Adipocyte (in vitro differentiated cells): ENCODE results near the gene ZBTB1.

Source experiments
- DNase-seq: peaks from one replicate; pipeline ENCODE4 v3.0.0-alpha.2; 2015; ENCODE audit warnings: low read depth
- H3K27me3 ChIP-seq: replicated peaks from 2 replicates; pipeline ENCODE4 v1.7.0; 2013; ENCODE audit warnings: mild to moderate bottlenecking, low read length, moderate library complexity; ENCODE audit not compliant: control insufficient read depth, insufficient read depth
- H3K36me3 ChIP-seq: 2 replicates; pipeline ENCODE4 v1.7.0; 2013; ENCODE audit warnings: low read length, mild to moderate bottlenecking, moderate library complexity; ENCODE audit not compliant: control insufficient read depth, insufficient read depth, severe bottlenecking
- H3K4me1 ChIP-seq: 2 replicates; pipeline ENCODE4 v1.7.0; 2013; ENCODE audit warnings: mild to moderate bottlenecking, low read length, moderate library complexity; ENCODE audit not compliant: control insufficient read depth, insufficient read depth
- H3K4me3 ChIP-seq: 2 replicates; pipeline ENCODE4 v1.7.0; 2013; ENCODE audit warnings: mild to moderate bottlenecking, low read length, moderate library complexity
- H3K9ac ChIP-seq: 2 replicates; pipeline ENCODE4 v1.7.0; 2013; ENCODE audit warnings: mild to moderate bottlenecking, low read length, moderate library complexity
- H3K9me3 ChIP-seq: 2 replicates; pipeline ENCODE4 v1.7.0; 2013; ENCODE audit warnings: mild to moderate bottlenecking, low read length, moderate library complexity; ENCODE audit not compliant: control insufficient read depth

The ZBTB1 gene

GRCh38 chr14:64540208-64541202 is 35.9 kb downstream of the ZBTB1 start, which contains the start of gene HSPA2:
Gene HSPA2, plus strand, starts transcription at chr14:64540741. Its CDS starts 109 bp downstream, at chr14:64540850.
- H3K36me3 ChIP-seq, result no peaks in the 10 kb centered on the region
- H3K9ac ChIP-seq, result peak within 1 kb of the TSS; percentile 68
- peaks cover 35% of the 10 kb centered on the region for H3K4me1 ChIP-seq
- peak within 1 kb of the TSS; percentile 83 for H3K4me3 ChIP-seq
- peak; percentile 99 for DNase-seq
- no peaks in the 10 kb centered on the region for H3K27me3 ChIP-seq
- H3K9me3 ChIP-seq, result peaks cover 10% of the 10 kb centered on the region

DNA sequence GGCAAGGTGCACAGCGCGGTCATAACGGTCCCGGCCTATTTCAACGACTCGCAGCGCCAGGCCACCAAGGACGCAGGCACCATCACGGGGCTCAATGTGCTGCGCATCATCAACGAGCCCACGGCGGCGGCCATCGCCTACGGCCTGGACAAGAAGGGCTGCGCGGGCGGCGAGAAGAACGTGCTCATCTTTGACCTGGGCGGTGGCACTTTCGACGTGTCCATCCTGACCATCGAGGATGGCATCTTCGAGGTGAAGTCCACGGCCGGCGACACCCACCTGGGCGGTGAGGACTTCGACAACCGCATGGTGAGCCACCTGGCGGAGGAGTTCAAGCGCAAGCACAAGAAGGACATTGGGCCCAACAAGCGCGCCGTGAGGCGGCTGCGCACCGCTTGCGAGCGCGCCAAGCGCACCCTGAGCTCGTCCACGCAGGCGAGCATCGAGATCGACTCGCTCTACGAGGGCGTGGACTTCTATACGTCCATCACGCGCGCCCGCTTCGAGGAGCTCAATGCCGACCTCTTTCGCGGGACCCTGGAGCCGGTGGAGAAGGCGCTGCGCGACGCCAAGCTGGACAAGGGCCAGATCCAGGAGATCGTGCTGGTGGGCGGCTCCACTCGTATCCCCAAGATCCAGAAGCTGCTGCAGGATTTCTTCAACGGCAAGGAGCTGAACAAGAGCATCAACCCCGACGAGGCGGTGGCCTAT is 36.8 kb downstream of the ZBTB1 start:
- no peak for DNase-seq
- Histone ChIP-seq H3K9me3 (peaks cover 10% of the 10 kb centered on the region), H3K4me1 (peaks cover 31% of the 10 kb centered on the region), H3K9ac (no peak overlapping the region), H3K4me3 (peak overlapping the region; percentile 77), H3K27me3 (no peaks in the 10 kb centered on the region), H3K36me3 (no peaks in the 10 kb centered on the region)

GRCh38 chr14:64541972-64542835 is 37.6 kb downstream of the ZBTB1 start:
- Histone ChIP-seq H3K4me3 (peak overlapping the region; percentile 77), H3K4me1 (peaks cover 23% of the 10 kb centered on the region), H3K27me3 (no peaks in the 10 kb centered on the region), H3K36me3 (no peaks in the 10 kb centered on the region), H3K9me3 (peaks cover 10% of the 10 kb centered on the region), H3K9ac (no peak overlapping the region)
- no peak for DNase-seq

DNA sequence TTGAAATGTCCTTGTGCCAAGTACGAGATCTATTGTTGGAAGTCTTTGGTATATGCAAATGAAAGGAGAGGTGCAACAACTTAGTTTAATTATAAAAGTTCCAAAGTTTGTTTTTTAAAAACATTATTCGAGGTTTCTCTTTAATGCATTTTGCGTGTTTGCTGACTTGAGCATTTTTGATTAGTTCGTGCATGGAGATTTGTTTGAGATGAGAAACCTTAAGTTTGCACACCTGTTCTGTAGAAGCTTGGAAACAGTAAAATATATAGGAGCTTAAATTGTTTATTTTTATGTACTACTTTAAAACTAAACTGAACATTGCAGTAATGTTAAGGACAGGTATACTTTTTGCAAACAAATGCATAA is 38.2 kb downstream of the ZBTB1 start:
- peaks cover 10% of the 10 kb centered on the region for H3K9me3 ChIP-seq
- H3K4me1 ChIP-seq, result peaks cover 20% of the 10 kb centered on the region
- DNase-seq, result no peak
- H3K9ac ChIP-seq, result no peak overlapping the region
- peak overlapping the region; percentile 77 for H3K4me3 ChIP-seq
- H3K36me3 ChIP-seq, result no peaks in the 10 kb centered on the region
- no peaks in the 10 kb centered on the region for H3K27me3 ChIP-seq

- H3K27me3 ChIP-seq, result no peaks in the 10 kb centered on the region
- no peak overlapping the region for H3K4me3 ChIP-seq
- H3K4me1 ChIP-seq, result peaks cover 26% of the 10 kb centered on the region
- no peak overlapping the region for H3K9ac ChIP-seq
- peaks cover 10% of the 10 kb centered on the region for H3K9me3 ChIP-seq
- DNase-seq, result no peak
- H3K36me3 ChIP-seq, result no peaks in the 10 kb centered on the region
Observed at GRCh38 chr14:64544607-64545312, 40.2 kb downstream of the ZBTB1 start.

DNA sequence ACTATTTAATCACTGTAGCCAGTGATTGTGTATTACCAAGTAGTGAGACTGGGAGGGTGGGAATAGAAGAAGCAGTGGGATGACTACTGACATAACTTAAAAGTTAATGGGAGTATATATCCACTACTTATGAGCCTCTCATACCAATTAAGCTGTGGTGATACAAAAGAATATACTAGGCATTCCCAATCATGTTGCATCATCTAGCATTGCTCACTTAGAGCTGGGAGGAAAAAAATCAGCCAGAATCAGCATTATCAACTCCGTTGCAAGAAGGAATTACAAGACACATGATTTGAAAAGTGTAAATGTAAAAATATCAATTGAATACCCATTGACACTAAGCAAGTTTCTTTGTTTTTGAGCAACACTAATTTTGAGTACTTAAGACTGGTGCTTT is 44.4 kb downstream of the ZBTB1 start:
- Histone ChIP-seq H3K4me3 (no peak overlapping the region), H3K9me3 (no peaks in the 10 kb centered on the region), H3K9ac (peak overlapping the region; percentile 37), H3K36me3 (no peaks in the 10 kb centered on the region), H3K27me3 (no peaks in the 10 kb centered on the region), H3K4me1 (peaks cover 23% of the 10 kb centered on the region)
- DNase-seq, result peak; percentile 44

- H3K4me1 ChIP-seq, result peaks cover 23% of the 10 kb centered on the region
- DNase-seq, result peak; percentile 31
Observed at GRCh38 chr14:64549791-64550620, 45.4 kb downstream of the ZBTB1 start, which contains the start of gene PPP1R36. Gene PPP1R36, plus strand, starts transcription at chr14:64549961. Its CDS starts 37 bp downstream, at chr14:64549998.

DNA sequence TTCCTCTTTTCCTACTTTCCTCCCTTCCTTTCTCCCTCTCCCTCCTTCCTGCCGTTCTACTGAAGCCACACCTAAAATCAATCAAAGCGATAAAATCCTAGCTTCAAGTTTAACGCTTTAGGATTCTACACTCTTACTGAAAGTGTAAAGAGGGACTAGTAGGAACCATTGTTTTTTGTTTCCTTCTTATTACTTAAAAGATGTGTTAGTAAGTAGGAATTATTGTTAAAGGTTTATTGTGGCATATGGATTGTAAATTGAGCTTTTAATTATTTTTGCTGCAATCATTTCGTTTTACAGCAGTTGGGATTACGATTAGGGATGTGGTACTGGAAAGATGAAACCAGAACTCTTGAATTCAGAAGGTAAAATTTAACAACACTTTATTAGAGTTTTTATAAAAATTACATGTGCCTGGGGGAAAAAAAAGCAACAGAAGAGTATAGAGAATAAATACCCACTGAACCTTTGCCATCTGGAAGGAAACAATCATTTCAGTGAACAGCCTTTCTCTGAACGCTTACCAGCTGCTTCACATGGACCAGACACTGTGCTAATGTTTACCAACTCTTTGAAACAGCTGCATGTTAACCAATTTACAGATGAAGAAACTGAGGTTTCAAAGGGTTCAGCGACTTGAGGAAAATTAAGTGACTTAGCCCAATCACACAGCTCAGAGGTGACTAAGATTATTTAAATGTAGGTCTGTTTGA is 46.2 kb downstream of the ZBTB1 start:
- no peaks in the 10 kb centered on the region for H3K27me3 ChIP-seq
- H3K4me3 ChIP-seq, result no peak overlapping the region
- no peak overlapping the region for H3K9ac ChIP-seq
- H3K9me3 ChIP-seq, result no peaks in the 10 kb centered on the region
- peaks cover 23% of the 10 kb centered on the region for H3K4me1 ChIP-seq
- H3K36me3 ChIP-seq, result no peaks in the 10 kb centered on the region
- no peak for DNase-seq

More at GRCh38 chr14:64549791-64550620, 45.4 kb downstream of the ZBTB1 start, which contains the start of gene PPP1R36:
- Histone ChIP-seq H3K27me3 (no peaks in the 10 kb centered on the region), H3K4me3 (peak within 1 kb of the TSS; percentile 68), H3K9ac (peak within 1 kb of the TSS; percentile 37), H3K36me3 (no peaks in the 10 kb centered on the region), H3K9me3 (no peaks in the 10 kb centered on the region)

- no peak overlapping the region for H3K9ac ChIP-seq
- no peaks in the 10 kb centered on the region for H3K9me3 ChIP-seq
- no peak for DNase-seq
- H3K4me3 ChIP-seq, result no peak overlapping the region
- H3K27me3 ChIP-seq, result no peaks in the 10 kb centered on the region
- no peaks in the 10 kb centered on the region for H3K36me3 ChIP-seq
- H3K4me1 ChIP-seq, result peaks cover 14% of the 10 kb centered on the region
Observed at GRCh38 chr14:64554556-64554955, 50.0 kb downstream of the ZBTB1 start.
